ENCODE data around the gene C1orf167. TPM values are rescaled to one million over a fixed set of nuclear protein-coding genes. Genes with fewer than 3 reads are reported as not detected.

C1orf167 gene
- total and polyA plus RNA-seq, 4 donors = 0.37 TPM; not detected in 3

DNA sequence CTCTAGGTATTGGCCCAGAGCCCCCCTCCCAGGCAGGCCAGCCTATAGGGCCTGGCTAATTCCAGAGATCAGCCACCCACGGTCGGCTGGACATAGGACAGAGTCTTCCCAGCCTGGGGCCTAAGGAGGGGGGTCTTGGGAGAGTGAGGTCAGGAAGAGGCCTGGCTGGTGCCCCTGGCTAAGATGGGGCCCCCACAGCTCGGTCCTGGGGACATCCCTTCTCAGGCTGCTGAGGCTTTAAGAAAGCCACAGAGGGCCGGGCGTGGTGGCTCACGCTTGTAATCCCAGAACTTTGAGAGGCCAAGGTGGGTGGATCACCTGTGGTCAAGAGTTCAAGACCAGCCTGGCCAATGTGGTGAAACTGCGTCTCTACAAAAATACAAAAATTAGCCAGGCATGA, 2.5 kb downstream of the C1orf167 start:
- no peak for DNase-seq (ENCODE audit: low spot score)
- Histone ChIP-seq H3K36me3 (ENCODE audit: control insufficient read depth in 4 of 4, insufficient read depth in 3 of 4, low read depth in 1 of 4, low read length in 3 of 4) (no peaks in the 10 kb centered on the region), H3K9me3 (ENCODE audit: control insufficient read depth in 4 of 4, low read length in 3 of 4) (no peaks in the 10 kb centered on the region), H3K4me1 (ENCODE audit: control insufficient read depth in 4 of 4, insufficient read depth in 4 of 4, low read length in 3 of 4) (peaks cover 0 to 5% (median 0%) of the 10 kb centered on the region in 4 donors), H3K27ac (ENCODE audit: low read depth in 1 of 2, low read length in 2 of 2) (no peak overlapping the region), H3K4me3 (ENCODE audit: low read depth in 1 of 3, low read length in 3 of 3) (no peak overlapping the region), H3K27me3 (ENCODE audit: control insufficient read depth in 4 of 4, insufficient read depth in 4 of 4, low read length in 3 of 4) (peaks cover 0 to 6% (median 0%) of the 10 kb centered on the region in 4 donors), H3K9ac (ENCODE audit: low read depth in 1 of 2, low read length in 2 of 2) (no peak overlapping the region)
- TF ChIP-seq RXRA (IDR thresholded peaks at IDR 0.05) (no peak), CTCF (IDR thresholded peaks at IDR 0.05; ENCODE audit: low read depth, low read length, missing input control) (no peak), FOXA2 (IDR thresholded peaks at IDR 0.05) (no peak), RAD21 (IDR thresholded peaks at IDR 0.05) (no peak), SP1 (IDR thresholded peaks at IDR 0.05) (no peak), JUND (IDR thresholded peaks at IDR 0.05) (no peak), EGR1 (IDR thresholded peaks at IDR 0.05; ENCODE audit: low read depth in 2 of 2) (no peak), HNF4G (IDR thresholded peaks at IDR 0.05) (no peak), YY1 (IDR thresholded peaks at IDR 0.05) (no peak), TAF1 (conservative IDR thresholded peaks at IDR 0.05) (no peak), ZBTB33 (IDR thresholded peaks at IDR 0.05) (no peak), NR2F2 (IDR thresholded peaks at IDR 0.05) (no peak)
- TF ChIP-seq, protein P1, sequence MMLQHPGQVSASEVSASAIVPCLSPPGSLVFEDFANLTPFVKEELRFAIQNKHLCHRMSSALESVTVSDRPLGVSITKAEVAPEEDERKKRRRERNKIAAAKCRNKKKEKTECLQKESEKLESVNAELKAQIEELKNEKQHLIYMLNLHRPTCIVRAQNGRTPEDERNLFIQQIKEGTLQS (IDR thresholded peaks at IDR 0.05) = no peak
- TF ChIP-seq, protein P2, sequence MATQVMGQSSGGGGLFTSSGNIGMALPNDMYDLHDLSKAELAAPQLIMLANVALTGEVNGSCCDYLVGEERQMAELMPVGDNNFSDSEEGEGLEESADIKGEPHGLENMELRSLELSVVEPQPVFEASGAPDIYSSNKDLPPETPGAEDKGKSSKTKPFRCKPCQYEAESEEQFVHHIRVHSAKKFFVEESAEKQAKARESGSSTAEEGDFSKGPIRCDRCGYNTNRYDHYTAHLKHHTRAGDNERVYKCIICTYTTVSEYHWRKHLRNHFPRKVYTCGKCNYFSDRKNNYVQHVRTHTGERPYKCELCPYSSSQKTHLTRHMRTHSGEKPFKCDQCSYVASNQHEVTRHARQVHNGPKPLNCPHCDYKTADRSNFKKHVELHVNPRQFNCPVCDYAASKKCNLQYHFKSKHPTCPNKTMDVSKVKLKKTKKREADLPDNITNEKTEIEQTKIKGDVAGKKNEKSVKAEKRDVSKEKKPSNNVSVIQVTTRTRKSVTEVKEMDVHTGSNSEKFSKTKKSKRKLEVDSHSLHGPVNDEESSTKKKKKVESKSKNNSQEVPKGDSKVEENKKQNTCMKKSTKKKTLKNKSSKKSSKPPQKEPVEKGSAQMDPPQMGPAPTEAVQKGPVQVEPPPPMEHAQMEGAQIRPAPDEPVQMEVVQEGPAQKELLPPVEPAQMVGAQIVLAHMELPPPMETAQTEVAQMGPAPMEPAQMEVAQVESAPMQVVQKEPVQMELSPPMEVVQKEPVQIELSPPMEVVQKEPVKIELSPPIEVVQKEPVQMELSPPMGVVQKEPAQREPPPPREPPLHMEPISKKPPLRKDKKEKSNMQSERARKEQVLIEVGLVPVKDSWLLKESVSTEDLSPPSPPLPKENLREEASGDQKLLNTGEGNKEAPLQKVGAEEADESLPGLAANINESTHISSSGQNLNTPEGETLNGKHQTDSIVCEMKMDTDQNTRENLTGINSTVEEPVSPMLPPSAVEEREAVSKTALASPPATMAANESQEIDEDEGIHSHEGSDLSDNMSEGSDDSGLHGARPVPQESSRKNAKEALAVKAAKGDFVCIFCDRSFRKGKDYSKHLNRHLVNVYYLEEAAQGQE (IDR thresholded peaks at IDR 0.05) = no peak
- TF ChIP-seq, protein P3, sequence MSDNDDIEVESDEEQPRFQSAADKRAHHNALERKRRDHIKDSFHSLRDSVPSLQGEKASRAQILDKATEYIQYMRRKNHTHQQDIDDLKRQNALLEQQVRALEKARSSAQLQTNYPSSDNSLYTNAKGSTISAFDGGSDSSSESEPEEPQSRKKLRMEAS (IDR thresholded peaks at IDR 0.05) = no peak
- 91% methylated on average over 7 of the region's 7 CpGs for WGBS
